OCI-LY3 (cell line): ENCODE measurements around the gene IRAK1.

Experiments
- EZH2phosphoT487 ChIP-seq: fragments of 200-600 bp; shearing (Covaris generic); IDR thresholded peaks from 2 replicates; pipeline ENCODE4 v1.6.1; 2018; ENCODE audit warnings: antibody characterized with exemption, mixed run types, low read depth
- TF ChIP-seq, protein P1 (sequence below): fragments of 200-600, 300-600 bp; sonication (generic); IDR thresholded peaks from 2 replicates; pipeline ENCODE4 v1.5.1; 2014; ENCODE audit warnings: antibody characterized with exemption, low read length, low read depth

DNA sequence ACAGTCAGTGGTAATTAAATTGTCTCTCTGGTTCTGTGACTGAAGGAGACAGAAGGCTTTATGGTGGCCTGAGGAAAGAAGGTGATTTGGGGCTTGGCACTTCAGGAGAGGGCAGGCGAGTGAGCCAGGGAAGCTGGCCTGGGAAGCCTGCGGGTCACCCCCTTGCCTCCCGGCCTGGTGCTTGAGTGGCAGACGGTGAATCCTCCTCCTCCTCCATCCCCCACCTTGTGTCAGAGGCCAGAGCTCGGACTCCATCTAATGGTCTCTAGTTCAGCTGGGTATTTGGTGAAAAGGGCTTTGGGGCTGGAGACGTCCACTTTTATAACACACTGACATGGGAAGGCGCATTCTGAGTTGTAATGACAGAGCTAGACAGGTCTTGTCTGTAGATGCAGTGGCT lies 38.5 kb downstream of the IRAK1 start:
- TF ChIP-seq, protein P1, sequence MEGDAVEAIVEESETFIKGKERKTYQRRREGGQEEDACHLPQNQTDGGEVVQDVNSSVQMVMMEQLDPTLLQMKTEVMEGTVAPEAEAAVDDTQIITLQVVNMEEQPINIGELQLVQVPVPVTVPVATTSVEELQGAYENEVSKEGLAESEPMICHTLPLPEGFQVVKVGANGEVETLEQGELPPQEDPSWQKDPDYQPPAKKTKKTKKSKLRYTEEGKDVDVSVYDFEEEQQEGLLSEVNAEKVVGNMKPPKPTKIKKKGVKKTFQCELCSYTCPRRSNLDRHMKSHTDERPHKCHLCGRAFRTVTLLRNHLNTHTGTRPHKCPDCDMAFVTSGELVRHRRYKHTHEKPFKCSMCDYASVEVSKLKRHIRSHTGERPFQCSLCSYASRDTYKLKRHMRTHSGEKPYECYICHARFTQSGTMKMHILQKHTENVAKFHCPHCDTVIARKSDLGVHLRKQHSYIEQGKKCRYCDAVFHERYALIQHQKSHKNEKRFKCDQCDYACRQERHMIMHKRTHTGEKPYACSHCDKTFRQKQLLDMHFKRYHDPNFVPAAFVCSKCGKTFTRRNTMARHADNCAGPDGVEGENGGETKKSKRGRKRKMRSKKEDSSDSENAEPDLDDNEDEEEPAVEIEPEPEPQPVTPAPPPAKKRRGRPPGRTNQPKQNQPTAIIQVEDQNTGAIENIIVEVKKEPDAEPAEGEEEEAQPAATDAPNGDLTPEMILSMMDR = no peak
- no peak for TF ChIP-seq EZH2phosphoT487
